VCaP (cell line): ENCODE measurements around the gene TPM2.

Experiments
- H3K27ac ChIP-seq: fragments of 450-650 bp; 2 replicates; pipeline ENCODE4 v1.5.1; 2017
- CTCF ChIP-seq: fragments of 450-650 bp; conservative IDR thresholded peaks from 2 replicates; pipeline ENCODE4 v1.5.1; 2017; ENCODE audit warnings: mild to moderate bottlenecking, moderate library complexity

TPM2 gene

DNA sequence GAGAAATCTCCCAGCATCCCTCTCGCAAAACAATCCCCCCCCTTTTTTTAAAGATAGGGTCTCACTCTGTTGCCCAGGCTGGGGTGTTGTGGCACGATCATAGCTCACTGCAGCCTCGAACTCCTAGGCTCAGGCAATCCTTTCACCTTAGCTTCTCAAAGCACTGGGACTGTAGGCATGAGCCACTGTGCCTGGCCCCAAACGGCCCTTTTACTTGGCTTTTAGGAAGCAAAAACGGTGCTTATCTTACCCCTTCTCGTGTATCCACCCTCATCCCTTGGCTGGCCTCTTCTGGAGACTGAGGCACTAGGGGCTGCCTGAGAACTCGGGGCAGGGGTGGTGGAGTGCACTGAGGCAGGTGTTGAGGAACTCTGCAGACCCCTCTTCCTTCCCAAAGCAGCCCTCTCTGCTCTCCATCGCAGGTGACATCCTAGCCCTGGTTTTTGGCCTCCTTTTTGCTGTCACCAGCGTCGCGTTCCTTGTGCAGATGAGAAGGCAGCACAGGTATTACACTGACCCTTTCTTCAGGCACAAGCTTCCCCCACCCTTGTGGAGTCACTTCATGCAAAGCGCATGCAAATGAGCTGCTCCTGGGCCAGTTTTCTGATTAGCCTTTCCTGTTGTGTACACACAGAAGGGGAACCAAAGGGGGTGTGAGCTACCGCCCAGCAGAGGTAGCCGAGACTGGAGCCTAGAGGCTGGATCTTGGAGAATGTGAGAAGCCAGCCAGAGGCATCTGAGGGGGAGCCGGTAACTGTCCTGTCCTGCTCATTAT is 9.2 kb downstream of the TPM2 start:
- no peak overlapping the region for H3K27ac ChIP-seq
- TF ChIP-seq CTCF: no peak

DNA sequence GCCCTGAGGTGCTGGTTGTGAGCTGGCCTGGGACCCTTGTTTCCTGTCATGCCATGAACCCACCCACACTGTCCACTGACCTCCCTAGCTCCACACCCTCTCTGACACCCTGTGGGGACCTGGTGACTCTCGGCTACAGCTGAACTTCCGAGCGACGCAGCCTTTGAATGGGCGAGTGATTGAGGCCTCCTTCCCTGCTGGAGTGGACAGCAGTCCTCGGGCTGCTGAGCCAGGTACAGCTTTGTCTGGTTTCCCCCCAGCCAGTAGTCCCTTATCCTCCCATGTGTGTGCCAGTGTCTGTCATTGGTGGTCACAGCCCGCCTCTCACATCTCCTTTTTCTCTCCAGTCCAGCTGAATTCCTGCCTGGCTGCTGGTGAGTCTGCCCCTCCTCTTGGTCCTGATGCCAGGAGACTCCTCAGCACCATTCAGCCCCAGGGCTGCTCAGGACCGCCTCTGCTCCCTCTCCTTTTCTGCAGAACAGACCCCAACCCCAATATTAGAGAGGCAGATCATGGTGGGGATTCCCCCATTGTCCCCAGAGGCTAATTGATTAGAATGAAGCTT is 9.9 kb downstream of the TPM2 start:
- no peak for TF ChIP-seq CTCF

DNA sequence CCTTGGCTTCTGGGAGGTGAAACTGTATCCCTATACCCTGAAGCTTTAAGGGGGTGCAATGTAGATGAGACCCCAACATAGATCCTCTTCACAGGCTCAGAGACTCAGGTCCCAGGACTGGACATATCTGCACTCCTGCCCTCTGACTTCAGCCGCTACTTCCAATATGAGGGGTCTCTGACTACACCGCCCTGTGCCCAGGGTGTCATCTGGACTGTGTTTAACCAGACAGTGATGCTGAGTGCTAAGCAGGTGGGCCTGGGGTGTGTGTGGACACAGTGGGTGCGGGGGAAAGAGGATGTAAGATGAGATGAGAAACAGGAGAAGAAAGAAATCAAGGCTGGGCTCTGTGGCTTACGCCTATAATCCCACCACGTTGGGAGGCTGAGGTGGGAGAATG is 10.6 kb downstream of the TPM2 start:
- no peak overlapping the region for H3K27ac ChIP-seq
- TF ChIP-seq CTCF: no peak

More for the DNA sequence above, 9.9 kb downstream of the TPM2 start:
- no peak overlapping the region for H3K27ac ChIP-seq

DNA sequence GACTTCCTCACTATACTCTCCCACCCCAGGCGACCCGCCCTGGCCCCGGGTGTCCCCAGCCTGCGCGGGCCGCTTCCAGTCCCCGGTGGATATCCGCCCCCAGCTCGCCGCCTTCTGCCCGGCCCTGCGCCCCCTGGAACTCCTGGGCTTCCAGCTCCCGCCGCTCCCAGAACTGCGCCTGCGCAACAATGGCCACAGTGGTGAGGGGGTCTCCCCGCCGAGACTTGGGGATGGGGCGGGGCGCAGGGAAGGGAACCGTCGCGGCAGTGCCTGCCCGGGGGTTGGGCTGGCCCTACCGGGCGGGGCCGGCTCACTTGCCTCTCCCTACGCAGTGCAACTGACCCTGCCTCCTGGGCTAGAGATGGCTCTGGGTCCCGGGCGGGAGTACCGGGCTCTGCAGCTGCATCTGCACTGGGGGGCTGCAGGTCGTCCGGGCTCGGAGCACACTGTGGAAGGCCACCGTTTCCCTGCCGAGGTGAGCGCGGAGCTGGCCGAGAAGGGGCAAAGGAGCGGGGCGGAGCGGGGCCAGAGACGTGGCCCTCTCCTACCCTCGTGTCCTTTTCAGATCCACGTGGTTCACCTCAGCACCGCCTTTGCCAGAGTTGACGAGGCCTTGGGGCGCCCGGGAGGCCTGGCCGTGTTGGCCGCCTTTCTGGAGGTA is 13.9 kb downstream of the TPM2 start:
- no peak for TF ChIP-seq CTCF
- peak overlapping the region; percentile 46; the same call in 1 of the 2 replicates for H3K27ac ChIP-seq

- no peak for TF ChIP-seq CTCF
- no peak overlapping the region; the same call in 1 of the 2 replicates for H3K27ac ChIP-seq
Observed at GRCh38 chr9:35675204-35675603, 14.5 kb downstream of the TPM2 start.

GRCh38 chr9:35674025-35674361 is 15.7 kb downstream of the TPM2 start:
- no peak overlapping the region for H3K27ac ChIP-seq
- no peak for TF ChIP-seq CTCF

GRCh38 chr9:35673132-35674024 is 16.3 kb downstream of the TPM2 start, which contains the start of gene CA9:
Gene CA9, plus strand, starts transcription at chr9:35673928. Its CDS starts 32 bp downstream, at chr9:35673960.
- no peak within 1 kb of the TSS for H3K27ac ChIP-seq
- no peak for TF ChIP-seq CTCF
